AG20443 (cell line): Measurements from ENCODE around the gene CDK13.
A peak's percentile ranks its signal among the peaks of the same experiment; 100 is the strongest.
"Not testable (repeated sequence)": the region's sequence is repeated elsewhere in the genome, so short reads cannot be mapped to it uniquely, and the experiment has no call there.

Experiments
- DNase-seq: peaks from one replicate; pipeline ENCODE4 v3.0.0; 2012; ENCODE audit warnings: low spot score, mixed read lengths

The CDK13 gene

GRCh38 chr7:39949971-39950472, at the start of gene CDK13:
Gene CDK13 (plus strand): TSS chr7:39950256. CDS start chr7:39950642, 386 bp downstream.
- DNase-seq: peak; percentile 80

- no peak for DNase-seq
Measured at GRCh38 chr7:39904077-39904486, 46.0 kb upstream of the CDK13 start.

- no peak for DNase-seq
Measured at GRCh38 chr7:39908141-39908540, 41.9 kb upstream of the CDK13 start.

- no peak for DNase-seq
Measured at GRCh38 chr7:39908973-39909372, 41.1 kb upstream of the CDK13 start.

GRCh38 chr7:39909526-39909925, 40.5 kb upstream of the CDK13 start:
- DNase-seq: no peak

- peak; percentile 18 for DNase-seq
Measured at GRCh38 chr7:39910108-39910869, 39.8 kb upstream of the CDK13 start.

GRCh38 chr7:39911167-39911566, 38.9 kb upstream of the CDK13 start:
- no peak for DNase-seq

GRCh38 chr7:39915847-39916246, 34.2 kb upstream of the CDK13 start:
- DNase-seq: not testable (repeated sequence)

- no peak for DNase-seq
Measured at GRCh38 chr7:39919646-39920045, 30.4 kb upstream of the CDK13 start.

- DNase-seq: no peak
Measured at GRCh38 chr7:39921506-39922175, 28.4 kb upstream of the CDK13 start.

- no peak for DNase-seq
Measured at GRCh38 chr7:39922580-39922979, 27.5 kb upstream of the CDK13 start.

GRCh38 chr7:39923091-39923490, 27.0 kb upstream of the CDK13 start:
- no peak for DNase-seq

GRCh38 chr7:39924122-39924521, 25.9 kb upstream of the CDK13 start:
- no peak for DNase-seq

- DNase-seq: no peak
Measured at GRCh38 chr7:39926111-39926510, 23.9 kb upstream of the CDK13 start.

- DNase-seq: no peak
Measured at GRCh38 chr7:39927018-39927417, 23.0 kb upstream of the CDK13 start.

- DNase-seq: no peak
Measured at GRCh38 chr7:39934132-39934531, 15.9 kb upstream of the CDK13 start.

- no peak for DNase-seq
Measured at GRCh38 chr7:39936761-39937160, 13.3 kb upstream of the CDK13 start.

GRCh38 chr7:39937366-39938153, 12.5 kb upstream of the CDK13 start:
- no peak for DNase-seq

- DNase-seq: no peak
Measured at GRCh38 chr7:39942883-39943282, 7.2 kb upstream of the CDK13 start.

- DNase-seq: no peak
Measured at GRCh38 chr7:39946693-39947092, 3.4 kb upstream of the CDK13 start.

- DNase-seq: peak; percentile 10
Measured at GRCh38 chr7:39948375-39948955, 1.6 kb upstream of the CDK13 start.
